A673 (cell line): ENCODE measurements around the gene FSIP2.

ENCODE experiments used
- CTCF ChIP-seq: fragments of 300-800, 200-600 bp; sonication (generic); conservative IDR thresholded peaks from 2 replicates; pipeline ENCODE4 v1.5.1; 2017; ENCODE audit warnings: low read depth, mild to moderate bottlenecking, antibody characterized with exemption, low read length, moderate library complexity, mixed read lengths
- EZH2 ChIP-seq: fragments of 200-600 bp; sonication (generic); IDR thresholded peaks from 2 replicates; pipeline ENCODE4 v1.6.1; 2017; ENCODE audit warnings: borderline replicate concordance, low read depth, mild to moderate bottlenecking, mixed read lengths, antibody characterized with exemption, low read length; ENCODE audit not compliant: poor library complexity, severe bottlenecking

DNA sequence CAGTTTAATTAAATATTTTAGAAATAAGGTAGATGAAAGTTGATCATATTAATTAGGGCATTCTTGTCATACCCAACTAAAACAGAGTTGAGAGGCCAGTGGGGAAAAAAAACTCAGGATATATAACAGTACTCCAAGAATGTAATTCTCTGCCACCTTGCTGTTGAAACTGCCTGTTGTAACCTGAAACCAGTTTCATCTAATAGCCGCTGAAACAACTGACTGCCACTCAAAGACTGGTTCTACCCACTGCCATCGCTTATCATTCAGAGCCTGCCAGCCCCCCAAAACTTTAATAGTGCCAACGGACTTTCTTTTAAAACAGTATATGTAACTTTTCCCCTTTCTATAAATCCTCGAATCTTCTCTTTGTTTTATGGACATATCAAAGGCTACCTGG lies 37.7 kb upstream of the FSIP2 start:
- TF ChIP-seq CTCF (no peak), EZH2 (no peak)
